ENCODE measurements around the gene TBX3.

DNA sequence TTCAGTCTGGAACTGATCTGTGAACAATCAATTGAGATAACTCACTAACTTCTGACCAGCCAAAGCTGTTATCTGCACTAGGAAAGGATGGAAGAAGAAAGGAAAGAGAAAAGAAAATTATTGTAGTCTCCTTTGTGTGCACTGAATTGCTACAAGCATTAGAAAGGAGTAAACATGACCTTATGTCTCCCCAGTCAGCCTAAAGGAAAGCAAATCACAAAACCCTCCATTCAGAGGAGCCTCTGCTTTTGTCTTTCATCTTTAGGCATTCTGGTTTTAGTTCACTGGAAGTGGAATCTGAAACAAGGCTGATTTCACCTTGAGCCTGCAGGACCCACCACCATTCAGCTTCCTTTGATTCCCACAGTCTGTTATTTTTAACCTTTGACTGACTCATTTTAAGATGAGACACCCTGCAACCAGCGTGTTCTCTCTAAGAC, 26.0 kb downstream of the TBX3 start:
- no peak for TF ChIP-seq POLR2A (IDR thresholded peaks at IDR 0.05)
- TF ChIP-seq, protein P1, sequence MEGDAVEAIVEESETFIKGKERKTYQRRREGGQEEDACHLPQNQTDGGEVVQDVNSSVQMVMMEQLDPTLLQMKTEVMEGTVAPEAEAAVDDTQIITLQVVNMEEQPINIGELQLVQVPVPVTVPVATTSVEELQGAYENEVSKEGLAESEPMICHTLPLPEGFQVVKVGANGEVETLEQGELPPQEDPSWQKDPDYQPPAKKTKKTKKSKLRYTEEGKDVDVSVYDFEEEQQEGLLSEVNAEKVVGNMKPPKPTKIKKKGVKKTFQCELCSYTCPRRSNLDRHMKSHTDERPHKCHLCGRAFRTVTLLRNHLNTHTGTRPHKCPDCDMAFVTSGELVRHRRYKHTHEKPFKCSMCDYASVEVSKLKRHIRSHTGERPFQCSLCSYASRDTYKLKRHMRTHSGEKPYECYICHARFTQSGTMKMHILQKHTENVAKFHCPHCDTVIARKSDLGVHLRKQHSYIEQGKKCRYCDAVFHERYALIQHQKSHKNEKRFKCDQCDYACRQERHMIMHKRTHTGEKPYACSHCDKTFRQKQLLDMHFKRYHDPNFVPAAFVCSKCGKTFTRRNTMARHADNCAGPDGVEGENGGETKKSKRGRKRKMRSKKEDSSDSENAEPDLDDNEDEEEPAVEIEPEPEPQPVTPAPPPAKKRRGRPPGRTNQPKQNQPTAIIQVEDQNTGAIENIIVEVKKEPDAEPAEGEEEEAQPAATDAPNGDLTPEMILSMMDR (IDR thresholded peaks at IDR 0.05), result no peak

Data from testis (tissue), 2 donors.